Activated CD8-positive, alpha-beta memory T cell treated with anti-CD3 and anti-CD28 coated beads, Interleukin-2, amount 50 U/mL, for 1 hour (primary cell): ENCODE measurements around the gene OLFML1.

Experiments used
- DNase-seq: peaks from one replicate; pipeline ENCODE4 v3.0.0-alpha.2; 2020; ENCODE audit errors: extremely low read depth

The OLFML1 gene

DNA sequence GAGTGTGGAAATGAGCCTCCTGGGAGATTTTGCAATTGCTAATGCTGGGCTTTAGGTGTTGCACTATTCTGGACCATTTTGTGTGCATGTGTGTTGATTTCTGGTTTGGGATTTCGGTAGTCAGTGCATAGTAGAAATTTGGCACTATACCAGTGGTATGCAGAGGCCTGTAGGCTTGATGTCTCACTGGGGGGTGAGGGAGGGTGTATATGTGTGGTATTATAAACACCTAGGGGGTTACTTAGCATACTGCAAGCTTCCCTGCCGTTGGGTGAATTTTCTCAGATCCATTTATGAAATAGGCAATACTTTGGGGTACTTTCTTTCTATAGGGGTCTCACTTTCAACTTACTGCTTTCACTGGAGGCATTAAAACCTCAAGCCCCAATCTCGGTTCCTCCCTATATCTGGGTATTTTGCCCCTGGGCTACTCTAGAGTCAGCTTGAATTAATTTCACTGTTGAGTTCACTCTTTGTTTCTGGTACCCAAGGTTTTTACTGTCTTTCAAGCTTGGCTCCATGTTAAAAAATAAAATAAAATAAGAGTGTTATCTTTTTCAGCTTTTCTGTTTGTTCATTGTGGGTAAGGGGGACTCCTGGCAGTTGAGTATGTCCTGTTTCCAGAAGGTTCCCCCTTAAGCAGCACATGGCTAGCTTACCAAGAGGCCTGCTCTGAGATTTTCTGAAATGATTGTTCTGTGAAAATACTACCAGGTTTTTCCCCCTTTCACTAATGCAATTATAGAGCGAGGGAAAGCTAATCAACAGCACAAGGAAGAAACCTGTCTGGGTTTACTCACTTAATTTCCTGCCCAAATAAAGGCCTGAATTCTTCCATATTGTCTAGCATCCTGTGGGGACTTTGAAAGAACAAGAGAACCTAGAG is 74.3 kb downstream of the OLFML1 start:
- DNase-seq: no peak
